ENCODE results near the gene FSTL4.

Gene FSTL4

GRCh38 chr5:133511653-133512235, 100.6 kb downstream of the FSTL4 start:
- DNase-seq: no peak

GRCh38 chr5:133510634-133511262, 101.6 kb downstream of the FSTL4 start:
- no peak for DNase-seq

GRCh38 chr5:133509742-133510079, 102.6 kb downstream of the FSTL4 start:
- DNase-seq: no peak

GRCh38 chr5:133508845-133509741, 103.2 kb downstream of the FSTL4 start:
- no peak for DNase-seq

GRCh38 chr5:133508331-133508730, 104.0 kb downstream of the FSTL4 start:
- DNase-seq: no peak

- DNase-seq: no peak
Measured at GRCh38 chr5:133506181-133506580, 106.2 kb downstream of the FSTL4 start.

GRCh38 chr5:133503511-133503910, 108.8 kb downstream of the FSTL4 start:
- DNase-seq: no peak

- DNase-seq: no peak
Measured at GRCh38 chr5:133499895-133500294, 112.4 kb downstream of the FSTL4 start.

GRCh38 chr5:133497608-133498348, 114.6 kb downstream of the FSTL4 start:
- no peak for DNase-seq

GRCh38 chr5:133496631-133497030, 115.7 kb downstream of the FSTL4 start:
- no peak for DNase-seq

GRCh38 chr5:133494923-133495246, 117.5 kb downstream of the FSTL4 start:
- no peak for DNase-seq

GRCh38 chr5:133494232-133494922, 118.0 kb downstream of the FSTL4 start:
- no peak for DNase-seq

GRCh38 chr5:133489632-133490031, 122.7 kb downstream of the FSTL4 start:
- DNase-seq: no peak

GRCh38 chr5:133487093-133487492, 125.2 kb downstream of the FSTL4 start:
- no peak for DNase-seq

- no peak for DNase-seq
Measured at GRCh38 chr5:133485468-133485867, 126.9 kb downstream of the FSTL4 start.

- DNase-seq: no peak
Measured at GRCh38 chr5:133483406-133484090, 128.8 kb downstream of the FSTL4 start.

- no peak for DNase-seq
Measured at GRCh38 chr5:133482028-133482427, 130.3 kb downstream of the FSTL4 start.

GRCh38 chr5:133480866-133481265, 131.5 kb downstream of the FSTL4 start:
- no peak for DNase-seq

GRCh38 chr5:133480366-133480765, 132.0 kb downstream of the FSTL4 start:
- DNase-seq: no peak

- DNase-seq: no peak
Measured at GRCh38 chr5:133478199-133478985, 133.9 kb downstream of the FSTL4 start.

- no peak for DNase-seq
Measured at GRCh38 chr5:133475986-133476385, 136.4 kb downstream of the FSTL4 start.
